OCI-LY3 (cell line): ENCODE results near the gene PHC2.

Experiments
- H2AFZ ChIP-seq: fragments of 200-600, 300-600 bp; shearing (Covaris generic); 2 replicates; pipeline ENCODE4 v1.6.0; 2014; ENCODE audit warnings: antibody characterized with exemption, low read depth, low read length
- H3K27ac ChIP-seq: fragments of 200-600, 300-600 bp; sonication (generic); 2 replicates; pipeline ENCODE4 v1.5.1; 2014; ENCODE audit warnings: mild to moderate bottlenecking, low read length, moderate library complexity, mixed read lengths
- H3K27me3 ChIP-seq: fragments of 200-600, 300-600 bp; sonication (generic); 2 replicates; pipeline ENCODE4 v1.6.1; 2014; ENCODE audit warnings: low read depth, low read length, mixed read lengths
- H3K36me3 ChIP-seq: fragments of 200-600, 300-600 bp; sonication (generic); replicated peaks from 2 replicates; pipeline ENCODE3; 2014; ENCODE audit warnings: low read depth, low read length, mixed read lengths
- H3K4me1 ChIP-seq: fragments of 300-600, 200-600 bp; sonication (generic); 2 replicates; pipeline ENCODE4 v1.6.1; 2014; ENCODE audit warnings: low read length, mixed read lengths
- H3K4me2 ChIP-seq: fragments of 200-600, 300-600 bp; sonication (generic); 2 replicates; pipeline ENCODE4 v1.6.1; 2014; ENCODE audit warnings: low read length, mixed read lengths
- H3K4me3 ChIP-seq: fragments of 300-600, 200-600 bp; sonication (generic); 2 replicates; pipeline ENCODE4 v1.5.1; 2014; ENCODE audit warnings: antibody characterized with exemption, mild to moderate bottlenecking, low read length, moderate library complexity
- H3K79me2 ChIP-seq: fragments of 300-600, 200-600 bp; shearing (Covaris generic); 2 replicates; pipeline ENCODE4 v1.6.1; 2014; ENCODE audit warnings: mild to moderate bottlenecking, low read length, mixed read lengths
- H3K9ac ChIP-seq: fragments of 300-600, 200-600 bp; shearing (Covaris generic); 2 replicates; pipeline ENCODE4 v1.6.0; 2014; ENCODE audit warnings: mild to moderate bottlenecking, low read length, moderate library complexity
- H3K9me3 ChIP-seq: fragments of 200-600, 300-600 bp; shearing (Covaris generic); 2 replicates; pipeline ENCODE4 v1.6.1; 2014; ENCODE audit warnings: low read length, mixed read lengths; ENCODE audit not compliant: insufficient read depth
- H4K20me1 ChIP-seq: fragments of 200-600, 300-600 bp; sonication (generic); 2 replicates; pipeline ENCODE4 v1.6.1; 2016; ENCODE audit warnings: low read length, mixed read lengths; ENCODE audit not compliant: insufficient read depth
- CTCF ChIP-seq: fragments of 200-600, 300-600 bp; sonication (generic); IDR thresholded peaks from 2 replicates; pipeline ENCODE4 v1.5.1; 2014; ENCODE audit warnings: antibody characterized with exemption, low read length, low read depth
- EZH2phosphoT487 ChIP-seq: fragments of 200-600 bp; shearing (Covaris generic); IDR thresholded peaks from 2 replicates; pipeline ENCODE4 v1.6.1; 2018; ENCODE audit warnings: antibody characterized with exemption, mixed run types, low read depth

PHC2 gene

DNA sequence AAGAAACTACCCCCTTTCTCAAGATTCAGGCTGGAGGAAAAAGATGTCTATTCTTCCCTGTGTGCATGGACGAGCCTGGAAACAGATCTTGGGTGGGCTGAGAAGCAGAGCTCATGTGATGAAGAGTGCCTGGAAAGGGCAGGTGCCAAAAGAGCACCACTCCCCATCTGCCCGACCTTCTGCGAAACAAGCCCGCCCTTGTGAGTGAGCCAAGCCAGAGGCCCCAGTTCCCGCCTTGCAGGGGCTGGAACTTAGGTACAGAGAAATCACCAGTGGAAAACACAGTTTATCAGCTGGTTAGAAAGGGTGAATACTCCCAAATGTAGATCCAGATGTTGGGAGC lies 83.3 kb downstream of the PHC2 start:
- Histone ChIP-seq H3K4me1 (peaks cover 17% of the 10 kb centered on the region), H3K79me2 (peaks cover 55% of the 10 kb centered on the region), H3K27me3 (no peaks in the 10 kb centered on the region), H4K20me1 (peaks cover 19% of the 10 kb centered on the region), H3K27ac (no peak overlapping the region), H3K4me3 (no peak overlapping the region), H3K9me3 (no peaks in the 10 kb centered on the region), H2AFZ (no peak overlapping the region), H3K9ac (no peak overlapping the region), H3K36me3 (peaks cover 3% of the 10 kb centered on the region), H3K4me2 (peak overlapping the region; percentile 74; the same call in 1 of the 2 replicates)
- no peak for TF ChIP-seq EZH2phosphoT487
- TF ChIP-seq CTCF, result no peak

GRCh38 chr1:33346927-33347649 lies 83.8 kb downstream of the PHC2 start:
- no peak overlapping the region for H3K27ac ChIP-seq
- H3K9me3 ChIP-seq, result no peaks in the 10 kb centered on the region
- no peak overlapping the region for H3K9ac ChIP-seq
- peaks cover 22% of the 10 kb centered on the region for H3K4me1 ChIP-seq
- no peak overlapping the region for H3K4me2 ChIP-seq
- H4K20me1 ChIP-seq, result peaks cover 24% of the 10 kb centered on the region
- H2AFZ ChIP-seq, result no peak overlapping the region
- no peaks in the 10 kb centered on the region for H3K27me3 ChIP-seq
- TF ChIP-seq EZH2phosphoT487 (no peak), CTCF (no peak)
- H3K36me3 ChIP-seq, result peaks cover 3% of the 10 kb centered on the region
- no peak overlapping the region for H3K4me3 ChIP-seq
- H3K79me2 ChIP-seq, result peaks cover 60% of the 10 kb centered on the region

DNA sequence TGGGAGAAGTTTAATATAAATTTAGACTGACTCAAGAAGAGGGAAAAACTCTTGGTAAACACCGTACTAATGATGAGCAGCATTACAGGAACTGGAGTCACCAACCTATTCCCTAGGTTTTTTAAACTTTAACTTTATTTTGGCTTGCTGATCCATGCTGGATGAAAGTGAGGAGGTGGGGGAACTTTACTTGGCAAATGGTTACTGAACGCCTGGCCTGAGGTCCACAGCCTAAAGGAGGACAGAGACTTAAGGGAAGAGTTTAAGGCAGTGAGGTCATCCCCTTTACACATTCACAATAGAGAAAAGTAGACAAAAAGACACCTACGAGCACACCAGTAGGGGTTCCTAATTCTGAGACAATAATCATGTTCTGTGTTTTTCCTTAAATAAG lies 84.4 kb downstream of the PHC2 start:
- H4K20me1 ChIP-seq, result peaks cover 28% of the 10 kb centered on the region
- no peaks in the 10 kb centered on the region for H3K9me3 ChIP-seq
- H3K4me2 ChIP-seq, result no peak overlapping the region
- TF ChIP-seq EZH2phosphoT487 (no peak), CTCF (no peak)
- H3K9ac ChIP-seq, result no peak overlapping the region
- no peak overlapping the region for H3K4me3 ChIP-seq
- peaks cover 23% of the 10 kb centered on the region for H3K4me1 ChIP-seq
- peaks cover 66% of the 10 kb centered on the region for H3K79me2 ChIP-seq
- no peaks in the 10 kb centered on the region for H3K27me3 ChIP-seq
- no peak overlapping the region for H3K27ac ChIP-seq
- H3K36me3 ChIP-seq, result peaks cover 3% of the 10 kb centered on the region
- no peak overlapping the region for H2AFZ ChIP-seq

DNA sequence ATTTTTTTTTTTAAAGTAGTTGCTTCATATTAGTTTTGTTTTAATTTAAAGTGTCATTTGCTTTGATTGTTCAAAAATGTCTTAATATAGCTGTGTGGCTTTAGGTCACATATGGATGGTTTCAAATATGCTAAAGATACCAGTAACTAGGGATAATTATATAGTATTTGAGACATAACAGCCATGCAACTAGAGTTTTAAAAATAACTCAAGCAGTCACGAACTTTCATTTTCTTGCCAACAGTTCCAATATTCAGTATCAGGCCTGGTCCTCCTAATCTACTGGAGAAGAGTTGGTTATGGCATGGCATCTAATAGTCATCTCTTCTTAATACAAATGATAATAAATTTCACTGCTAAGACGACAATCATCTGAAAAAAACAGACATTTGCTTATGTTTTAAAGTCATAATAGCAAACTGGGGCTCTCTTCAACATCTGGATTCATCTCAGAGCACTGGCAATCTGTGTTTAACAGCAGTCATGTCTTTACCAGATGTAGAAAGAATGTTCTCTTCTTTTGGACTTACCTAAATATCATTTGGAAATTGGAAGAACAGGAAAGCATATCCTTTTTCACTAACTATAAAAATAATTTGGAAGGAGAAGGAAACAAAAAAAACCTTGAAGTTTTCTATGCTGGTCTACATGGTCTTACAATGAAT lies 85.9 kb downstream of the PHC2 start:
- H3K27ac ChIP-seq, result no peak overlapping the region
- TF ChIP-seq CTCF (no peak), EZH2phosphoT487 (no peak)
- no peak overlapping the region for H3K4me3 ChIP-seq
- H3K79me2 ChIP-seq, result peaks cover 76% of the 10 kb centered on the region
- peaks cover 33% of the 10 kb centered on the region for H4K20me1 ChIP-seq
- no peaks in the 10 kb centered on the region for H3K9me3 ChIP-seq
- no peak overlapping the region for H3K9ac ChIP-seq
- no peak overlapping the region for H2AFZ ChIP-seq
- H3K4me2 ChIP-seq, result no peak overlapping the region
- peaks cover 17% of the 10 kb centered on the region for H3K4me1 ChIP-seq
- H3K36me3 ChIP-seq, result peaks cover 3% of the 10 kb centered on the region
- no peaks in the 10 kb centered on the region for H3K27me3 ChIP-seq
